Renal pelvis (tissue), 12 donors: ENCODE measurements around the gene DAP. TPM values are rescaled to one million over a fixed set of nuclear protein-coding genes. Genes with fewer than 3 reads are reported as not detected.
"Not testable (repeated sequence)": the region's sequence is repeated elsewhere in the genome, so short reads cannot be mapped to it uniquely, and the experiment has no call there.

Experiments used
- DNase-seq: peaks from one replicate; pipeline ENCODE4 v3.0.0-alpha.2; 2013
- long read RNA-seq, 16 experiments: transcript quantifications; one replicate each; lab custom pipeline, GENCODE V29; 2026
- polyA plus RNA-seq, 3 donors: library from polyadenylated mRNA; unstranded; fragments of 120-200 nt; gene quantifications; one replicate each; pipeline ENCODE4 v1.2.1, GENCODE V29; 2013; ENCODE audit not compliant: insufficient read length in 3 of 3

The DAP gene, protein sequence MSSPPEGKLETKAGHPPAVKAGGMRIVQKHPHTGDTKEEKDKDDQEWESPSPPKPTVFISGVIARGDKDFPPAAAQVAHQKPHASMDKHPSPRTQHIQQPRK
- 100 to 1,000 TPM; 112 to 123 (median 115) TPM for polyA plus RNA-seq
- long read RNA-seq, donor 1, transcript DAP-201 (4 exons, 2,339 nt) = major isoform, 48 of 48 reads
- long read RNA-seq, donor 1, partial matches to known transcripts = 0 of 48 reads
- long read RNA-seq, donor 1, other reads (novel, unspliced or antisense) = 0 of 48 reads
- long read RNA-seq, donor 2, transcript DAP-201 (4 exons, 2,339 nt) = major isoform, 51 of 51 reads
- long read RNA-seq, donor 2, partial matches to known transcripts = 0 of 51 reads
- long read RNA-seq, donor 2, other reads (novel, unspliced or antisense) = 0 of 51 reads
- long read RNA-seq, donor 3, transcript DAP-201 (4 exons, 2,339 nt) = major isoform, 77 of 81 reads
- long read RNA-seq, donor 3, partial matches to known transcripts = 0 of 81 reads
- long read RNA-seq, donor 3, other reads (novel, unspliced or antisense) = 0 of 81 reads
- long read RNA-seq, donor 4, transcript DAP-201 (4 exons, 2,339 nt) = major isoform, 60 of 60 reads
- long read RNA-seq, donor 4, partial matches to known transcripts = 0 of 60 reads
- long read RNA-seq, donor 4, other reads (novel, unspliced or antisense) = 0 of 60 reads
- long read RNA-seq, donor 5, transcript DAP-201 (4 exons, 2,339 nt) = major isoform, 29 of 30 reads
- long read RNA-seq, donor 5, partial matches to known transcripts = 0 of 30 reads
- long read RNA-seq, donor 5, other reads (novel, unspliced or antisense) = 0 of 30 reads
- long read RNA-seq, donor 6, transcript DAP-201 (4 exons, 2,339 nt) = major isoform, 33 of 33 reads
- long read RNA-seq, donor 6, partial matches to known transcripts = 0 of 33 reads
- long read RNA-seq, donor 6, other reads (novel, unspliced or antisense) = 0 of 33 reads
- long read RNA-seq, donor 7, transcript DAP-201 (4 exons, 2,339 nt) = major isoform, 80 of 86 reads
- long read RNA-seq, donor 7, transcript DAP-204 (2 exons, 277 nt) = minor isoform, 5 of 86 reads
- long read RNA-seq, donor 7, partial matches to known transcripts = 0 of 86 reads
- long read RNA-seq, donor 7, other reads (novel, unspliced or antisense) = 0 of 86 reads
- long read RNA-seq, donor 8, transcript DAP-201 (4 exons, 2,339 nt) = major isoform, 24 of 25 reads
- long read RNA-seq, donor 8, partial matches to known transcripts = 0 of 25 reads
- long read RNA-seq, donor 8, other reads (novel, unspliced or antisense) = 0 of 25 reads
- long read RNA-seq, donor 9, transcript DAP-201 (4 exons, 2,339 nt) = major isoform, 79 of 82 reads
- long read RNA-seq, donor 9, partial matches to known transcripts = 0 of 82 reads
- long read RNA-seq, donor 9, other reads (novel, unspliced or antisense) = 0 of 82 reads
- long read RNA-seq, donor 10, transcript DAP-201 (4 exons, 2,339 nt) = major isoform, 70 of 71 reads
- long read RNA-seq, donor 10, partial matches to known transcripts = 0 of 71 reads
- long read RNA-seq, donor 10, other reads (novel, unspliced or antisense) = 0 of 71 reads
- long read RNA-seq, donor 11, transcript DAP-201 (4 exons, 2,339 nt) = major isoform, 54 of 57 reads
- long read RNA-seq, donor 11, partial matches to known transcripts = 0 of 57 reads
- long read RNA-seq, donor 11, other reads (novel, unspliced or antisense) = 0 of 57 reads
- long read RNA-seq, donor 12, transcript DAP-201 (4 exons, 2,339 nt) = major isoform, 66 of 66 reads
- long read RNA-seq, donor 12, partial matches to known transcripts = 0 of 66 reads
- long read RNA-seq, donor 12, other reads (novel, unspliced or antisense) = 0 of 66 reads
- long read RNA-seq, donor 13, transcript DAP-201 (4 exons, 2,339 nt) = major isoform, 31 of 39 reads
- long read RNA-seq, donor 13, partial matches to known transcripts = 6 of 39 reads
- long read RNA-seq, donor 13, other reads (novel, unspliced or antisense) = 0 of 39 reads
- long read RNA-seq, donor 14, transcript DAP-204 (2 exons, 277 nt) = minor isoform, 8 of 142 reads
- long read RNA-seq, donor 14, transcript DAP-201 (4 exons, 2,339 nt) = major isoform, 127 of 142 reads
- long read RNA-seq, donor 14, partial matches to known transcripts = 7 of 142 reads
- long read RNA-seq, donor 14, other reads (novel, unspliced or antisense) = 0 of 142 reads
- long read RNA-seq, donor 15, transcript DAP-201 (4 exons, 2,339 nt) = major isoform, 55 of 57 reads
- long read RNA-seq, donor 15, partial matches to known transcripts = 0 of 57 reads
- long read RNA-seq, donor 15, other reads (novel, unspliced or antisense) = 0 of 57 reads
- long read RNA-seq, donor 16, transcript DAP-204 (2 exons, 277 nt) = minor isoform, 5 of 59 reads
- long read RNA-seq, donor 16, transcript DAP-201 (4 exons, 2,339 nt) = major isoform, 54 of 59 reads
- long read RNA-seq, donor 16, partial matches to known transcripts = 0 of 59 reads
- long read RNA-seq, donor 16, other reads (novel, unspliced or antisense) = 0 of 59 reads

DNA sequence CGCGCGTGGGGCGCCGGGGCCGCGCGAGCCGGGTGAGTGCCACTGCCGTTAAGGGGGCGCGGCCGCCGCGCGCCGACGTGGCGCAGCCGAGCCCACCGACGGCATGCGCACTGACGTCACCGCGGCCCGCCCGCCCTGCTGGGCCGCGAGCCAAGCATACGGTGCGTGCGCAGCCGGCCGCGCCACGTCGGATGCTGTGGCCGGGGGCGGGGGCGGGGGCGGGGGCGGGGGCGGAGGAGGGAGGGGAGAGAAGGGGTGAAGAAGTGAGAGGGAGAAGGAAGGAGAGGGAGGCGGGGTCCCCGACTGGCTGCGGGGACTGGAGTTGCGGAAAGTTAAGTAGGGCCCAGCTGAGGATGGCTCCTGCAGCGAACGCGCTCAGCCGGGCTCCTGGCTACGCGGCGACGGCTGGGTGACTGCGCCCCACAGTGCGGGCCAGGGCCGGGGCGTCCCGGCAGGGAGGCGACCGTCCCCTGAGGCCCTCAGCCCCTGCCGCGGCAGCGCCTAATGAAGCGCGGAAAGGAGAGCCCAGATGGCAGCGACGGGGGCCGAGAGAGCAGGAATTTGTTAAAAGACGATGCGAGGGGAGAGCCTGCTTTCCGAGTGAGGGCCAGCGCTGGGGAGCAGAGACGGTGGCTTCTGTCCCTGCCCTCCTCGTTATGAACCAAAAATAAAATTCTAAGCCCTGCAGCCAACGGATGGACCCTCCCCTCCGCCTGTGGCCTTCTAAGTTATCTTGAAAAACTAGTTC, at the start of gene DAP:
DAP (minus strand) TSS at position 50 of the 748 bp plus-strand sequence. CDS start 166 bp downstream, outside the sequence.
- DNase-seq = peak; percentile 87

DNA sequence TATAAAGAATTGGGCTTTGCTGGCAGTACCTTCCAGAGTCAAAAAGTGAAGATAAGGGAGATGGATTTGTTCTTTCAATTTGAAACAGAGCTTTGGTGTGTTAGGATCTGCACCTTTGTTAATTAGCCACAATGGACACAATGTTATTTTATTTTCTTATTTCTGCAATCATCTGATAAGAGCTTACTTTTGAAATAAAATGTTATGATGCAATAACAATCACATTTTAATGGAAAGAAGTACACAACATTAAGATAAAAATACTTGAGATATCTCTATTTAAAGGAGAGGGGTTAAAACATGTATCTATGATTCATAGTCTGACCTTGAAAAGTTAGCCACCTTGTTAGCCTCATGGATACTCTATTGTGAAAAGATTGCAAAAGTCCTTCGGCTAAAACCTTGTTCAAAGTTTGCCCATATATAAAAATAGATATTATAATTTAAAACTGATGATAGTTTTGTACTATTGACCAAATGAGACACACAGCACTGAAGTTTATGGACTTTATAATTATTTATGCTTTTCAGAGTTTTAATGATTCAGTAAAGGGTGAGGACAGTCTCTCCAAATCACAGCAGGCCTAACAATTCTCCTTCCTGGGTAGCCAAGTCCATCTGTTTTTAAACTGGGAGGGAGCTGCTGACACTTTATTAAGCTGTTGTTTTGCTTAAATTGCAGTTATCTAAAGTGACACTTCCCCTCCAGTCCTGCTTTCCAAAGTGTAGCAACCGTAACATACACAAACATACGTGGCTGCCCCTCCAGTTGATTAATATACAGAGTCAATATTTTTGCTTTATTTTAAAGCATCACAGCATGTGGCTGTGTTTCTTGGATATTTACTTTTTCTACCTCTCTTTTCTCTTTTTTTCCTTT, 47.6 kb upstream of the DAP start:
- DNase-seq = no peak

DNA sequence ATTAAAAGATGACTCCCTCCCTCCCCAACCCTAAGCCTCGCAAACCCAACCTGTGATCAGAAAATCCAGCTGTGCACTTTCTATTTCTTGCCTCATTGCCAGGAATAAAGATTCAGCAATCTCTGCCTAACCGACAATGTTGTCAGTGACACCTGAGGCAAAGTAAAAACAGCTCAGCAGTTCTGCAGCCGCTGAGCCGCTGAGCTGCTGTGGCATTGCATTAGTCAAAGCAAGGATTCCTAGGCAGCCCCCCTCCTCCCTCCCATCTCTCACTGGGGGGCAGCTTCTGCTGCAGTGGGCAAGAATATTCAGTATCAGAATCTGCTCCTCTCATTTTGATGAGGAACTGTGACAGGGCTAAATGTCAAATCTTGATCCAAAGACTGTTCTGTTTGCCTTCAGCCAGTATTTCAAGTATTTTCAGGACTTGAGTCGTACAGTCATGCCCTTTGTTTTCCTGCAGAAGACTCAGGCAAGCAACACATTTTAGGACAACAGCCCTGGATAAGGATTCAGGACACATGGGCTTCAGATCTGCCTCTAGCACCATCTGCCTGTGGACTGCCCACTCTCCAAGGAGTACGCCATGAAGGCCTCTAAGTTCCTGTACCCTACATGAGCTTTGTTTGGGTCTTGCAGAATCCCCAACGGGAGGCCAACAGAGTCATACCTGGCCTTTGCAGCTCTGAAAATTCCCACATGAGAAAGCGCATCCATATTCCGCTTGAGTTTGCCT, 41.1 kb upstream of the DAP start:
- no peak for DNase-seq

DNA sequence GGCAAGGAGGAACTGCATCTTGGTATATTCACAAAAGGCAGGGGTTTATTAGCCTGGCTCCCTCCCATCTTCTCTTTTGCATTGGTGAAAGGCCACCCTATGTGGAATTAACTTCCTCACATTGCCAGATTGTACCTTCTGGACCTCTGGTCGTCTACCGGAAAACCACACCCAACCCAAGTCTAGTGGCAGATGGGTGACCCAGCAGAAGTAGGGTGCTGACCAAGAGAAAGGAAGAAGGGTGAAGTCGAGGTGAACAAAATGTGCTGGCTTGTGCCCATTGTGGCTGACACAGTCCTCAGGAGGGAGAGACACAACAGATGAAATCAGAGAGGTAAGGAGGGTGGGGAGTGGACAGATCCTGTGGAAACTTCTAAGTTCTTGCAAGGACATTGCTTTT, 39.8 kb upstream of the DAP start:
- no peak for DNase-seq

DNA sequence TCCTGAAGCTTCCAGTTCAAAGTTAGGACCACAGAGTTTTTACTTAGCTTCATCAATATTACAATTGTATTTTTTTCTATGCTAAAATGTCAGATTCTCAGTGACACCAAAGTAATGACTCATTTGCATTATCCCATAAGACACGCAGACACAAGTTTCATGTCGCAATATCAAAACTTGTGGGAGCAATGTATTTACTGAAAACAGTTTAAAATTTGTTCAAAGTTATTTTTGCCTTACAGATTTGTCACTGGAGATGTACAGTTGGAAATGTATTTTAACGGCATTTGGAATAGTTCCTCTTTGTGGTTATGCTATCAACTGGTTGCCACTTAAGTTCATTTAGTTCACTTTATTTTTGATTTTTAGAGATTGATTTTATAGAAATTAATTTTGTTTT, 36.2 kb upstream of the DAP start:
- no peak for DNase-seq

DNA sequence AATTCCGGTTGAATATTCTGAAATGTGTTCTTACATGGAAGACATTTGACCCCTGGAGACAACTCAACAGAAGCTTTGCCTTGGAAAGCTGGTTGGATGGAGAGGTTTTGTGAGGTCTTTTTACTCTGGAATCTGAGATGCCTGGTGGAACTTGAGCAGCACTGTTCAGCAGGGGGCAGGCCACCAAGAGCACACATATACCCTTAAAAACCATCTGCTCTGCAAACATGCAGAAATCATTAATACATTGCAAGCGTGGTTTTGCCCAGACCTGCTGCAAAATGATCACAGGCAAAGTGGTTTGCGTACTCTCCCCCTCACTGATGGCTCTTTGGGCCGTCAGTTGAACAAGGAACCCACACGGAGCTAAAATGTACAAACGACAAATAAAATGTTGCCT, 32.8 kb upstream of the DAP start:
- no peak for DNase-seq

DNA sequence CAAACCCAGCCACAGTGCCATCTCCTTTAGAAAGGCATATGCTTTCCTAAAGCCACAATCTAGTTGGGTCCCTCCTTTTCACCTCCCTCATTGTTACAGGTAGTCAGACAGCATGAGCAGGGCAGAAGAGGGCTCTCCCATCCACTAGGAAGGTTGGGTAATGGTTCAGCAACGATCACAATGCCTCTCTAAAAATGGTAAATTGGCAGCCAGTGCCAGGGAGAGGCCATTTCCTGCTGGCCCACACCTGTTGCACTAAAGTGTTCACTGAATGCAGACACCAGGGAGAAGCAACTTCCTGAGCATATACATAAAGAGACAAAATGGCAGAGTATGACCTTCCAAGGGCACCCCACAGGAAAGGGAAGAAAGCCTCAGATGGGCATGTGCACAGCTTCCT, 31.3 kb upstream of the DAP start:
- DNase-seq = no peak

DNA sequence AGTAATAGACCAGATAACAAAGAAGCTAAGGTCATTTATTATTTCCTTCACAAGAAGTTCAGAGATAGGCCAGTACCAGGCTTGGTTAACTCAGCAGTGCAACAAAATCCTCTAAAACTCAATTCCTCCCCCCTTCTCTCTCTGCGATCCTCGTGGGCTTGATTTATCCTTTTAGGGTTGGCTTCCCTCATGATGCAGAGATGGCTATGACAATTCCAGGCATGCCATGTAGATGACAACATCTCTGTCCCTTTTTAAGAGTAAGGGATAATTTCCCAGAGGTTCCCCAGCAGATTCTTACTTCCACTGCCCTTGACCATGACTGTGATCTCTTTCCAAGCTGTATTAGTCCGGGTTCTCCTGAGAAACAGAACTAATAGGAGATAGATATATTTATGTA, 28.7 kb upstream of the DAP start:
- DNase-seq = no peak

DNA sequence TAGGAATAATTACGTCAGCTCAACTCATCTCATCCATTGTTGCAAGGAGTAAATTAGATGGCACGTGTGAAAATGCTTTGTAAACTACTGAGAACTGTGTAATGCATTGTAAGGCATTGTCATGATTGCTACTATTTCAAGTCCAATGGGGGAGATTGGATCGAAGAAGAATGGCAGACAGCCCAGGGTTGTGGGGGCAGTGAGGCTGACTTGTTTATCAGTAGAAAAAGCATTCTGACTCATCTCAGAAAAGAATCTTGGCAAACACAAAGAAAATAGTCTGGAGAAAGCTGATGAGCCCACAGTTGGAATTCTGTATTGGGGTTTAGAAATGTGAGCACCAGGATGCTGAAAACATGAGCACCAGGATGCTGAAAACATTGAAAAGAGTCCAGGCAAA, 28.0 kb upstream of the DAP start:
- no peak for DNase-seq

DNA sequence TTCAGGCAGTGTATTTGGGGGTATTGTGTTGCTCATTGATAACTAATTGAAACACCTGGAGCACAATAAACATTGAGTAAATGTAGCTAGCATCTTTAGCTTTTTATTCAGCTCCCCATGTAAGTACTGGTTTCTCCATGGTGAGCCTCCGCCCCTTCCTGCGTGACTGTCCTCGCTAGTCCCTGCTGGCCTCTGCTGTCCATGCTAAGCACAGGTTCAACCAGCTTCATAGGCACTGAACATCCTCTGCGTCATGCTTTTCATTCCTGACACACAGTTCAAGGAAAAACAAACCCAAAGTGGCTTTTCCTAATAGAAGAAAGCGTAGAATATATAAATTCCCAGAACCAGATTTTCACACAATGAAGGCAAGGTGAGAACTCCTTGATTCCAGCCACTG, 27.3 kb upstream of the DAP start:
- DNase-seq = no peak

DNA sequence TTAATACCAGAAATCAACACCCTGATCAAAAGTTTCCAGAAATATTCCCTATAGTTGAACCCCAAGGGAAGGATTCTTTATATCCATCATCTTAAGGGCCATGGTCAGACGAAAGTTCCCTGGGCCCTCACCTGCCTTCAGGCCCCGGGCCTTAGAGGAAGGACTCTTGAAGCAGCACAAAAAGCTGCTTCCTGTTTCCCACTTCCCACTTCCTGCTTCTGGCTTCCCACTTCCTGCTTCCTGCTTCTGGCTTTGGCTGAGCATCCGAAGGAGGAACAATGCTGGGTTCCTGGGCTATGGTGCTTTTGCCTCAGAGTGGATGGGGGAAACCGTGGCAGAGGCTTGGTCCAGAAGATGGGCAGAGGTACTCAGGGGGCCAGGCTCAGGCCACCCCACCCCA, 25.8 kb upstream of the DAP start:
- DNase-seq = no peak

DNA sequence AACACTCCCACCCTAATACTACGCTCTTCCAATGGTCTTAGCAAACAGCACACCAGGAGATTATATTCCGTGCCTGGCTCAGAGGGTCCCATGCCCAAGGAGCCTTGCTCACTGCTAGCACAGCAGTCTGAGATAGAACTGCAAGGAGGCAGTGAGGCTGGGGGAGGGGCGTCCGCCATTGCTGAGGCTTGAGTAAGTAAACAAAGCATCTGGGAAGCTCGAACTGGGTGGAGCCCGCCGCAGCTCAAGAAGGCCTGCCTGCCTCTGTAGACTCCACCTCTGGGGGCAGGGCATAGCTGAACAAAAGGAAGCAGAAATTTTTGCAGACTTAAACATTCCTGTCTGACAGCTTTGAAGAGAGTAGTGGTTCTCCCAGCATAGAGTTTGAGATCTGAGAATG, 19.2 kb upstream of the DAP start:
- not testable (repeated sequence) for DNase-seq

DNA sequence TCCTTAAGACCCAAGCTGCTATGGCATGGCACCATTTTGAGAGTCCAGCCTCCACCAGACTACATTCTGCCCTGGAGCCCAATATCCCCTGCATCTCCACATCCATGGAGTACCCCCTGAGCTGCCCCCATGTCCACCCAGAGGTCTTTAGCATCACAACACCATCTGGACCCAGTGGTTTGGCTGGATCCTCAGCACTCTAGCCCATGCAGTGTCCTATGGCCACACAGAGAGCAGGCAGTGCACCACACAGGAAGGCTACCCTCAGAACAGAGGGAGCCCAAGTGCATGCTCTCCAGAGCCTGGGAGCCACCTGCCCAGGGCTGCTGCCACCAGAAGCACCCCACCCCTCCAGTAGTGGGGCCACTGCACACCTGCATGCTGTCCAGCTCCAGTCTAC, 18.6 kb upstream of the DAP start:
- no peak for DNase-seq

DNA sequence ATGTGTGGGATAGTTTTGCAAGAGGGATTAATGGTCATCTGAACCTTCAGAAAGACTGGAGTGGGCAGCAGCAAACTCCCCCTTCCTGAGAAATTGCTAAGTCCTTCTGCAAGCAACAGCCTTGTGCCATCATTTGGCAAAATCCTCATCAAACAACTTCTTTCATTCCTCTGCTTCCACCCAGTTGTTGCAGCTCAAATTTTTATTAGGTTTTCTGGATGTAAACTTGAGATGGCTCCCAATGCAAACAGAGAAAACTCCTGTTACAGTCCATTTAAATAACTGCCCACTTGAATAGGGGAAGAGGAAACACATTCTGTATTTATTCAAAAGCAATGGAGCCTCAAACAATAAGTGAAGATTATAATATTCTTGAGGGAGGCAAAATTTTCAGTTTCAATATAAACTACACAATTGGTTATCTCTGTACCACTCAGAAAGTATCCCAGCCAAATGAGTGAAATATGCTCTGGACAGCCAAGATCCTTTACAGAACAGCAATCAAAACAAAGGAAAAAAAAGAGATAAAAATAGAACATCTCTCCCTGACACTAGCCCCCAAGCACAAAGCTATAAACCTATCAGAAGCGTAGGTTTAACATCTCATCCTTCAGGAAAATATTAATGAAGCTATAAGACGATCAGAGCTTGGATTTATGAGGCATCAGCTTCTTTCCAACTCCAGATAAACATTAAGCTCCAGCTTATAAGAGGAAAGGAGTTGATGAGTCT, 17.3 kb upstream of the DAP start:
- no peak for DNase-seq

DNA sequence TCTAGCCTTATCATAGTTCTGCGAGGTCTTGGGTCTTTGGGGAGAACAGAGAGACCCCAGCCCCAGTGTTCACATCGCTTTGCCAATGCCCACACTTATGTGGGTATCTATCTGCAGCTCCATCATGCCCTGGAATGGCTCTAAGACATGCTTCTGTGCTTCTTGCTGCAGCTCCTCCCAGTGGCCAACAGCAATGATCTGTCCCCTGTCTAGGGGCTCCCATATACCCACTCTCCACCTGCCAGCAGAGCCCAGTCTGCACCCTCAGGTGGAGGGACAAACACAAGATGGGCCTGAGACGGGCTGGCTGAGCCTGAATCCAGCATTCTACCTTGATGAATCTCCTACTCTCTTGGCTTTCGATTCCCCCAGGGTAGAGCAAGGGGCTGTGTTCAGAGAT, 14.6 kb upstream of the DAP start:
- no peak for DNase-seq

DNA sequence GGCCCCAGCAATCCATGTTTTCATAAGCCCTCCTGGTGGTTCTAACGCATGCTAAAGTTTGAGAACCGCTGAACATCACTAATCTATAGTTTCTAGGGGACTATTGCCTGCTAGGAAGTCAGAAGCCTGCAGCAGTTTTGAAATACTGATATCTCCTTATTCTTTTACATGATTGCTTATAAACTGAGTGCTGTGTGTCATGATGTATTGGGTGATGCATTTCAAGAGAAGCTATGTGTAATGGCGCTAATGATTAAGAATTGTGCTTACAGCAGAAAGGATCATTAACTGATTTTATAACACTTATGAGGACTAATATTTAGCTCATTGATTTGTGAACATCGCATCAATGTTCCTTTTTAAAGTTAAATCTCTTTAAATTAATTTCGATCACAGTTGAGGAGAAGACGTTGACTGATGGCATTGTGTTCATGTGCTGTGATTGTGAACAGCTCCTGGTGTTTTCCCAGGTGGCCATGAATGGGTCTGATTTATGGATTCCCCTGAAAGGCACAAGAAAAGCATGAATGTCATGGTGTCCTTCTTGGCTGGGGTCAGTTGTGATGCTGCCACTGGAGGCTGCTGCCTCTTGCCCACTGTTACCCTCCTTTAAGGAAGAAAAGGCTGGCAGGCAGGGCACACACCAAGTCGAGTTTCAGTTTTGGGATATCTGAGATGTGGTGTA, 12.0 kb upstream of the DAP start:
- no peak for DNase-seq
